C4-2B (cell line): ENCODE measurements around the gene GGN.
"Not testable (repeated sequence)": the region's sequence is repeated elsewhere in the genome, so short reads cannot be mapped to it uniquely, and the experiment has no call there.

Experiments
- ZFX ChIP-seq: fragments of 450-650 bp; IDR thresholded peaks from 2 replicates; pipeline ENCODE4 v1.6.1; 2017
- TF ChIP-seq, protein P1 (sequence below): fragments of 450-650 bp; conservative IDR thresholded peaks from 2 replicates; pipeline ENCODE4 v1.5.1; 2017; ENCODE audit warnings: mild to moderate bottlenecking

DNA sequence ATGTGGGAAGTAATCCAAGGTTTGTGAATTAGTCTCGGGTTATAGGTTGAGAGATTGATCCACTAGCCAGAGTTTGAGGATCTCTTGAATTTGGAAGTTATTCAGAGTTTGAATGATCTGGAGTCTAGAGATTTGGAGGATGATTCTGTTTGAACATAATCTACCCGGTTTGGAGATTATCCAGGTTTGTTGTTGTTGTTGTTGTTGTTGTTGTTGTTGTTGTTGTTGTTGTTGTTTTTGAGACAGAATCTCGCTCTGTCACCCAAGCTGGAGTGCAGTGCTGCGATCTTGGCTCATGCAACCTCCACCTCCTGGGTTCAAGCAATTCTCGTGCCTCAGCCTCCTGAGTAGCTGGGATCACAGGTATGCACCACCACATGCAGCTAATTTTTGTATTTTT, 24.1 kb upstream of the GGN start:
- TF ChIP-seq, protein P1, sequence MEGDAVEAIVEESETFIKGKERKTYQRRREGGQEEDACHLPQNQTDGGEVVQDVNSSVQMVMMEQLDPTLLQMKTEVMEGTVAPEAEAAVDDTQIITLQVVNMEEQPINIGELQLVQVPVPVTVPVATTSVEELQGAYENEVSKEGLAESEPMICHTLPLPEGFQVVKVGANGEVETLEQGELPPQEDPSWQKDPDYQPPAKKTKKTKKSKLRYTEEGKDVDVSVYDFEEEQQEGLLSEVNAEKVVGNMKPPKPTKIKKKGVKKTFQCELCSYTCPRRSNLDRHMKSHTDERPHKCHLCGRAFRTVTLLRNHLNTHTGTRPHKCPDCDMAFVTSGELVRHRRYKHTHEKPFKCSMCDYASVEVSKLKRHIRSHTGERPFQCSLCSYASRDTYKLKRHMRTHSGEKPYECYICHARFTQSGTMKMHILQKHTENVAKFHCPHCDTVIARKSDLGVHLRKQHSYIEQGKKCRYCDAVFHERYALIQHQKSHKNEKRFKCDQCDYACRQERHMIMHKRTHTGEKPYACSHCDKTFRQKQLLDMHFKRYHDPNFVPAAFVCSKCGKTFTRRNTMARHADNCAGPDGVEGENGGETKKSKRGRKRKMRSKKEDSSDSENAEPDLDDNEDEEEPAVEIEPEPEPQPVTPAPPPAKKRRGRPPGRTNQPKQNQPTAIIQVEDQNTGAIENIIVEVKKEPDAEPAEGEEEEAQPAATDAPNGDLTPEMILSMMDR: not testable (repeated sequence)
- not testable (repeated sequence) for TF ChIP-seq ZFX
